ENCODE results near the gene TFCP2.

DNA sequence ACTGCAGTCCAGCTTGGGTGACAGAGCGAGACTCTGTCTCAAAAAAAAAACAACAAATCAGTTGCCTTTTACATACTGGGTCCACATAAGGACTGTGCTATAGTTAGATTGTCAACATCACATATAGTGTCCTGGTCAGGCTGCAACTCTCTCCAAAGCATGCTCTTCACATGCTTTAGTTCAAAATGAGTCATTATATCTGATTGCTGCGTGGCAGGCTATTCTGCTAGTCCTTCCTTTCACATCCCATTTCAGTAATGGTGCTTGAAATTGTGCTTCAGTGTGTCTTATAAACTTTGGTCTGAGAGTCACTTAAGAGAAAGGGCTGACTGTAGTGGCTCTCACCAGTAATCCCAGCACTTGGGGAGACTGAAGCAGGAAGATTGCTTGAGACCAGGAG, 117.9 kb downstream of the TFCP2 start:
- TF ChIP-seq, protein P1, sequence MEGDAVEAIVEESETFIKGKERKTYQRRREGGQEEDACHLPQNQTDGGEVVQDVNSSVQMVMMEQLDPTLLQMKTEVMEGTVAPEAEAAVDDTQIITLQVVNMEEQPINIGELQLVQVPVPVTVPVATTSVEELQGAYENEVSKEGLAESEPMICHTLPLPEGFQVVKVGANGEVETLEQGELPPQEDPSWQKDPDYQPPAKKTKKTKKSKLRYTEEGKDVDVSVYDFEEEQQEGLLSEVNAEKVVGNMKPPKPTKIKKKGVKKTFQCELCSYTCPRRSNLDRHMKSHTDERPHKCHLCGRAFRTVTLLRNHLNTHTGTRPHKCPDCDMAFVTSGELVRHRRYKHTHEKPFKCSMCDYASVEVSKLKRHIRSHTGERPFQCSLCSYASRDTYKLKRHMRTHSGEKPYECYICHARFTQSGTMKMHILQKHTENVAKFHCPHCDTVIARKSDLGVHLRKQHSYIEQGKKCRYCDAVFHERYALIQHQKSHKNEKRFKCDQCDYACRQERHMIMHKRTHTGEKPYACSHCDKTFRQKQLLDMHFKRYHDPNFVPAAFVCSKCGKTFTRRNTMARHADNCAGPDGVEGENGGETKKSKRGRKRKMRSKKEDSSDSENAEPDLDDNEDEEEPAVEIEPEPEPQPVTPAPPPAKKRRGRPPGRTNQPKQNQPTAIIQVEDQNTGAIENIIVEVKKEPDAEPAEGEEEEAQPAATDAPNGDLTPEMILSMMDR (conservative IDR thresholded peaks at IDR 0.05): no peak
- TF ChIP-seq ZFX (IDR thresholded peaks at IDR 0.05): no peak

All from C4-2B (cell line).